SJSA1 (cell line): ENCODE data around the gene TRIM32. TPM values are rescaled to one million over a fixed set of nuclear protein-coding genes. Genes with fewer than 3 reads are reported as not detected.

ENCODE experiments used
- DNase-seq, 2 experiments: peaks; one replicate each; pipeline ENCODE4 v3.0.0-alpha.2; 2015 to 2020; ENCODE audit warnings: low spot score in 2 of 2, low read depth in 1 of 2
- H3K27ac ChIP-seq: fragments of 250-450 bp; sonication (Bioruptor Pico); 2 replicates; pipeline ENCODE4 v1.5.1; 2020; ENCODE audit warnings: mild to moderate bottlenecking, moderate library complexity
- H3K27me3 ChIP-seq: fragments of 250-450 bp; sonication (Bioruptor Pico); replicated peaks from 2 replicates; pipeline ENCODE4 v1.5.1; 2020; ENCODE audit warnings: mild to moderate bottlenecking, moderate library complexity
- H3K36me3 ChIP-seq: fragments of 250-450 bp; sonication (Bioruptor Pico); 2 replicates; pipeline ENCODE4 v1.5.1; 2020; ENCODE audit warnings: mild to moderate bottlenecking
- H3K4me1 ChIP-seq: fragments of 250-450 bp; sonication (Bioruptor Pico); replicated peaks from 2 replicates; pipeline ENCODE4 v1.6.1; 2021; ENCODE audit warnings: mild to moderate bottlenecking
- H3K4me3 ChIP-seq: fragments of 250-450 bp; sonication (Bioruptor Pico); 2 replicates; pipeline ENCODE4 v1.5.1; 2020; ENCODE audit warnings: mild to moderate bottlenecking
- H3K9me3 ChIP-seq: fragments of 250-450 bp; sonication (Bioruptor Pico); replicated peaks from 2 replicates; pipeline ENCODE4 v1.5.1; 2020; ENCODE audit warnings: mild to moderate bottlenecking
- total RNA-seq: library from RNA; depleted of rRNA; stranded (reverse); fragments of >200 nt; shearing (Covaris generic); gene quantifications from 2 replicates; pipeline ENCODE4 v1.2.3, GENCODE V29; 2014

The TRIM32 gene
- total RNA-seq, 1 experiment from 2014 or later = 18.5 TPM

- Histone ChIP-seq H3K4me1 (no peaks in the 10 kb centered on the region), H3K27me3 (no peaks in the 10 kb centered on the region), H3K27ac (no peak overlapping the region), H3K36me3 (no peaks in the 10 kb centered on the region), H3K4me3 (no peak overlapping the region), H3K9me3 (no peaks in the 10 kb centered on the region)
- DNase-seq = no peak
These were observed 46.0 kb downstream of the TRIM32 start for GRCh38 chr9:116733010-116733641.

- H3K4me1 ChIP-seq = no peaks in the 10 kb centered on the region
- no peaks in the 10 kb centered on the region for H3K9me3 ChIP-seq
- H3K27ac ChIP-seq = no peak overlapping the region
- H3K36me3 ChIP-seq = no peaks in the 10 kb centered on the region
- no peak for DNase-seq
- H3K4me3 ChIP-seq = no peak overlapping the region
- H3K27me3 ChIP-seq = no peaks in the 10 kb centered on the region
These were observed 49.5 kb downstream of the TRIM32 start for GRCh38 chr9:116736399-116737151.

- no peak overlapping the region for H3K4me3 ChIP-seq
- DNase-seq = peak; percentile 55 to 80
- no peaks in the 10 kb centered on the region for H3K9me3 ChIP-seq
- no peaks in the 10 kb centered on the region for H3K4me1 ChIP-seq
- H3K27ac ChIP-seq = no peak overlapping the region
- no peaks in the 10 kb centered on the region for H3K27me3 ChIP-seq
- H3K36me3 ChIP-seq = no peaks in the 10 kb centered on the region
These were observed 50.0 kb downstream of the TRIM32 start for GRCh38 chr9:116737152-116737546.

GRCh38 chr9:116741086-116741740, 54.1 kb downstream of the TRIM32 start:
- H3K4me3 ChIP-seq = no peak overlapping the region
- H3K27me3 ChIP-seq = no peaks in the 10 kb centered on the region
- DNase-seq = no peak
- H3K36me3 ChIP-seq = no peaks in the 10 kb centered on the region
- no peaks in the 10 kb centered on the region for H3K9me3 ChIP-seq
- no peak overlapping the region for H3K27ac ChIP-seq
- H3K4me1 ChIP-seq = no peaks in the 10 kb centered on the region

GRCh38 chr9:116741742-116742141, 54.6 kb downstream of the TRIM32 start:
- no peaks in the 10 kb centered on the region for H3K4me1 ChIP-seq
- no peaks in the 10 kb centered on the region for H3K27me3 ChIP-seq
- no peaks in the 10 kb centered on the region for H3K9me3 ChIP-seq
- H3K27ac ChIP-seq = no peak overlapping the region
- H3K36me3 ChIP-seq = no peaks in the 10 kb centered on the region
- H3K4me3 ChIP-seq = no peak overlapping the region
- DNase-seq = no peak

GRCh38 chr9:116749176-116749575, 62.1 kb downstream of the TRIM32 start:
- Histone ChIP-seq H3K4me1 (no peaks in the 10 kb centered on the region), H3K27me3 (no peaks in the 10 kb centered on the region), H3K36me3 (no peaks in the 10 kb centered on the region), H3K9me3 (no peaks in the 10 kb centered on the region), H3K4me3 (no peak overlapping the region), H3K27ac (no peak overlapping the region)
- DNase-seq = no peak

- H3K9me3 ChIP-seq = no peaks in the 10 kb centered on the region
- H3K27me3 ChIP-seq = no peaks in the 10 kb centered on the region
- H3K4me1 ChIP-seq = no peaks in the 10 kb centered on the region
- no peaks in the 10 kb centered on the region for H3K36me3 ChIP-seq
- no peak overlapping the region for H3K4me3 ChIP-seq
- no peak for DNase-seq
- no peak overlapping the region for H3K27ac ChIP-seq
These were observed 62.7 kb downstream of the TRIM32 start for GRCh38 chr9:116749772-116750171.

- H3K9me3 ChIP-seq = no peaks in the 10 kb centered on the region
- H3K4me3 ChIP-seq = no peak overlapping the region
- H3K27ac ChIP-seq = no peak overlapping the region
- DNase-seq = no peak
- H3K4me1 ChIP-seq = no peaks in the 10 kb centered on the region
- no peaks in the 10 kb centered on the region for H3K27me3 ChIP-seq
- no peaks in the 10 kb centered on the region for H3K36me3 ChIP-seq
These were observed 63.4 kb downstream of the TRIM32 start for GRCh38 chr9:116750510-116750909.
